ENCODE data around the gene NKD2. TPM values are rescaled to one million over a fixed set of nuclear protein-coding genes. Genes with fewer than 3 reads are reported as not detected.
"Not testable (repeated sequence)": the region's sequence is repeated elsewhere in the genome, so short reads cannot be mapped to it uniquely, and the experiment has no call there.

Gene NKD2
- total and polyA plus RNA-seq, 2 donors: 5.1 to 12.4 TPM

DNA sequence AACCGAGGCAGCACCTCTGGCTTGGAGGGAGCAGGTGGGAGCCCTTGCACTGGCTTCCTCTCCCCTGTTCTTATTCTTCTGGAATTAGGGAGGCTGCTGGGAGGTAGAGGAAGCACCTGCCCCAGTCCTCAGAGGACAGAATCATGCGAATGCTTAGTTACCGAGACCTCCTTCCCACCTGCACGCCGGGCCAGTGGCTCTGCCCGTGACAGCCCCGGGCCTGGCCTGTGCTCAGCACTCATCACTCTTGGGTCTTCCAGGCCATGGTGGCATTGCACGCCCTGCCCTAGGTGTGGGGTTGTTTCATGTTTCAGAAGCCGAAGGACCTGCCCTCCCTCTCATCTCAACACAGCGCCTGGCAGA, 45.3 kb upstream of the NKD2 start:
- H3K4me3 ChIP-seq (ENCODE audit: low read length in 2 of 2): no peak overlapping the region
- peaks cover 0 to 16% of the 10 kb centered on the region in 2 donors for H3K9me3 ChIP-seq (ENCODE audit: control insufficient read depth in 2 of 2, insufficient read depth in 1 of 2, low read length in 1 of 2)
- peaks cover 61 to 81% of the 10 kb centered on the region in 2 donors for H3K4me1 ChIP-seq (ENCODE audit: control insufficient read depth in 2 of 2, insufficient read depth in 2 of 2, low read length in 2 of 2)
- H3K36me3 ChIP-seq (ENCODE audit: control insufficient read depth in 2 of 2, insufficient read depth in 2 of 2, low read length in 1 of 2): no peaks in the 10 kb centered on the region
- no peak for DNase-seq (ENCODE audit: low read depth in 6 of 9, low spot score in 9 of 9)
- WGBS: 32% methylated on average over 10 of the region's 10 CpGs
- peaks cover 0 to 14% of the 10 kb centered on the region in 2 donors for H3K27me3 ChIP-seq (ENCODE audit: control insufficient read depth in 2 of 2, insufficient read depth in 1 of 2, low read length in 1 of 2)
- peak overlapping the region; percentile 73 to 80 for H3K27ac ChIP-seq (ENCODE audit: low read depth in 1 of 2, low read length in 1 of 2)

DNA sequence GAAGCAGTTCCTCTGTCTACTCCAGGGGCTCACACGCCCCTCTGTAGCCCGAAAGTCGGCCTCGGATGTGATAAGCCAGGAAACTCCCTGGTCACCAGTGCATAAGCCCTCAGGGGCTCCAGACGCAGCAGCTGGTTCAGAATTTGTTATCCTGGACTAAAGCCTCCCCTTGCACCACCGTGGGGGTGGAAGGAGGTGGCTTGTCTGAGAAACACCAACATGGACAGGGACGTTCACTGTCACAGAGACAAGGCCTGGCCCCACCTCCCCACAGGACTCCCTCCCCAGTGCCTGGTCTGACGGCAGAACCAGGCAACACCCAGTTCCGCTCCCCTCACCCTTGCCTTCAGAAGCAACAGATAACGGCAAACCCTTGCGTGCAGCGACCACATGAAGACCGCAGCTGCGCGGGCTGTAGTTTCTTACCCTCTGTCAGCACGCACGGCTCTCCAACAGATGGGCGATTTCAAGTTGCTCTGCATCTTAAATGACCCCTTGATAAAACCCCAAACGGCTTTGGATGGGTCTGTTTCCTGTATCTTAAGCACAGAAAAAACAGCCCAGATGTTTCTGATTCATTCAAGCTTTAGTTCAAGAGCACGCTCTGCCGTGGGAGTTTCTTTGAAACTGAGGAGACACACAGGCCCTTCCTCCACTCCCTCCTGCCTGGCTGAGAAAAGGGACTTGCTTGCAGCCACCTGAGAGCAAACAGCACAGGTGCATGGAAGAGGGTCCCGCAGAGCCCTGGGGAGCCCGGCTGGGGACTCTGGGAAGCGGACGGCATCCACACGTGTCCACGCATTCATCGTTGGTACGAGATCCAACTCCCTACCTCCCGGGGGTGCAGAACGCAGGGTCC, 44.7 kb upstream of the NKD2 start:
- Histone ChIP-seq H3K4me1 (ENCODE audit: control insufficient read depth in 2 of 2, insufficient read depth in 2 of 2, low read length in 2 of 2) (peaks cover 66 to 85% of the 10 kb centered on the region in 2 donors), H3K36me3 (ENCODE audit: control insufficient read depth in 2 of 2, insufficient read depth in 2 of 2, low read length in 1 of 2) (no peaks in the 10 kb centered on the region), H3K4me3 (ENCODE audit: low read length in 2 of 2) (peak overlapping the region; percentile 14 to 19), H3K9me3 (ENCODE audit: control insufficient read depth in 2 of 2, insufficient read depth in 1 of 2, low read length in 1 of 2) (peaks cover 0 to 16% of the 10 kb centered on the region in 2 donors), H3K27me3 (ENCODE audit: control insufficient read depth in 2 of 2, insufficient read depth in 1 of 2, low read length in 1 of 2) (peaks cover 0 to 10% of the 10 kb centered on the region in 2 donors), H3K27ac (ENCODE audit: low read depth in 1 of 2, low read length in 1 of 2) (peak overlapping the region; percentile 80 to 85)
- DNase-seq (ENCODE audit: low read depth in 6 of 9, low spot score in 9 of 9): peak; percentile 41 to 89 (median 68)
- WGBS: 23% methylated on average over 31 of the region's 31 CpGs

DNA sequence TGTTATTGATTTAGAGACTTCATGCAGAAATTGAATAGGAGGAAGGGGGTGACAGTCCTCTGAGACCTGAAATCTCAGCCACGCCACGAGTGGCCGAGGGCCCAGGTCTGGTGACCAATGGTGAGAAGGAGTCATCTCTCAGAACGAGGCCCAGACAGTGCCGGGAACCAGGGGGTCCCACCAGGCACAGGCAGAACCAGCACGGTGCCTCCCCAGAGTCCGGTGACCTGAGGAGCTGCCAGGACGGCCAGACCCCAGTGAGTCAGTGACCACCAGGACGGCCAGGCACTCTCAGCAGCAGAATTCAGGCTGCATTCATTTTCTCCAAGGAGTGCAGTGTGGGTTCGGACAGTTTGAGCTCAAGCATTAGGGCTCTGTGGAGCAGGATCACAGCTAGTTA, 43.8 kb upstream of the NKD2 start:
- 87% methylated on average over 10 of the region's 10 CpGs for WGBS
- no peak for DNase-seq (ENCODE audit: low read depth in 6 of 9, low spot score in 9 of 9)
- Histone ChIP-seq H3K4me1 (ENCODE audit: control insufficient read depth in 2 of 2, insufficient read depth in 2 of 2, low read length in 2 of 2) (peaks cover 71 to 93% of the 10 kb centered on the region in 2 donors), H3K27ac (ENCODE audit: low read depth in 1 of 2, low read length in 1 of 2) (peak overlapping the region; percentile 80 to 85), H3K9me3 (ENCODE audit: control insufficient read depth in 2 of 2, insufficient read depth in 1 of 2, low read length in 1 of 2) (peaks cover 0 to 16% of the 10 kb centered on the region in 2 donors), H3K4me3 (ENCODE audit: low read length in 2 of 2) (peak overlapping the region; percentile 14 to 19), H3K27me3 (ENCODE audit: control insufficient read depth in 2 of 2, insufficient read depth in 1 of 2, low read length in 1 of 2) (peaks cover 0 to 10% of the 10 kb centered on the region in 2 donors), H3K36me3 (ENCODE audit: control insufficient read depth in 2 of 2, insufficient read depth in 2 of 2, low read length in 1 of 2) (no peaks in the 10 kb centered on the region)

DNA sequence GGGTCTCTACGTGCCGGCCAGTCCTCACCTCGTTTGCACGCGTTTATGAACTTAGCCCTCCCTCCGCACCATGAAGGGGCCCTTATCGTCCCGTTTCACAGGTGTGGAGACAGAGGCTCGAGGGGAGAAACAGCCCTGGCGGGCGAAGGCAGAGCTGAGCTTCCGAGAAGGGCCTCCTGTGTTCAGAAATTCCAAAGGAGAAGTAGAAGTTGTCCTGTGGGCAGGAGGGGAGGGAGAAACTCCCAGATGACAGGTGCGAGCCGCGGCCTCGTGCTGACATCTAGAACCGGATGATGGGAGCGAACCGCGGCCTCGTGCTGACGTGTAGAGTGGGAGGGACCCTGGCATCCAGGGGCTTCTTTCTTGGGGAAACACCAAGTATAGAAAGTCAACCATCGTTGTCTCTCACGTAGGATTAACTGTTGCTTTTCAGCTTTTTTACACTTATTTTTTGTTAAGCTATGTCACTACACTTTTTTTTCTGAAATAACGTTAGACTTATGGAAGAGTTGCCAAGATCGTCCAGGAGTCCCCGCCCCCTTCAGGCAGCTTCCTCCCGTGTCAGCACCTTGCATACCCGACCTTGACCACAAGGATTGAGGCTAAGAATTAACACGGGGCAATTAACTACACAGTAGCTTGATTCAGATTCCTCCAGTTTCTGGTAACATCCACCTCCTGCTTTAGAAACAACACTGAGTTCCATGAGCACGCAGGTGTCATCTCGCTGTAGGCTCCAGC, 42.8 kb upstream of the NKD2 start:
- H3K27me3 ChIP-seq (ENCODE audit: control insufficient read depth in 2 of 2, insufficient read depth in 1 of 2, low read length in 1 of 2): peaks cover 0 to 9% of the 10 kb centered on the region in 2 donors
- H3K36me3 ChIP-seq (ENCODE audit: control insufficient read depth in 2 of 2, insufficient read depth in 2 of 2, low read length in 1 of 2): no peaks in the 10 kb centered on the region
- no peak overlapping the region for H3K27ac ChIP-seq (ENCODE audit: low read depth in 1 of 2, low read length in 1 of 2)
- H3K9me3 ChIP-seq (ENCODE audit: control insufficient read depth in 2 of 2, insufficient read depth in 1 of 2, low read length in 1 of 2): peaks cover 0 to 16% of the 10 kb centered on the region in 2 donors
- DNase-seq (ENCODE audit: low read depth in 6 of 9, low spot score in 9 of 9): no peak
- 79% methylated on average over 32 of the region's 32 CpGs for WGBS
- H3K4me1 ChIP-seq (ENCODE audit: control insufficient read depth in 2 of 2, insufficient read depth in 2 of 2, low read length in 2 of 2): peaks cover 64 to 87% of the 10 kb centered on the region in 2 donors
- no peak overlapping the region for H3K4me3 ChIP-seq (ENCODE audit: low read length in 2 of 2)

DNA sequence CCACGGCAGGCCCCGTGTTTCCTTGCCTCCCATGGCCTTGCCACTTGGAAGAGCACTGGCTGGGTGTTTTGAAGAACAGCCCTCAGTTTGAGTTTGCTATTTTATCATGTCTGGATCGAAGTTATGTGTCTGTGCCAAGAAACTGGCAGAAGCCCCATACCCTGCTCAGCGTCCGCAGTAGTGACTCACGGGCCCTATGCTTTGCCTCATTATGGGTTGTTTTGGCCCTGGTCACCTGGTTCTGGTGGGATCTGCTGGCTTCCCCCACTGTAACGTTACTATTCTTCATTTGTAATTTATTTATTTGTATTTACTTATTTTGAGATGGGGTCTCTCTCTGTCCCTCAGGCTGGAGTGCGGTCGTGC, 42.3 kb upstream of the NKD2 start:
- 91% methylated on average over 9 of the region's 9 CpGs for WGBS
- Histone ChIP-seq H3K27me3 (ENCODE audit: control insufficient read depth in 2 of 2, insufficient read depth in 1 of 2, low read length in 1 of 2) (peaks cover 0 to 5% of the 10 kb centered on the region in 2 donors), H3K4me3 (ENCODE audit: low read length in 2 of 2) (no peak overlapping the region)

DNA sequence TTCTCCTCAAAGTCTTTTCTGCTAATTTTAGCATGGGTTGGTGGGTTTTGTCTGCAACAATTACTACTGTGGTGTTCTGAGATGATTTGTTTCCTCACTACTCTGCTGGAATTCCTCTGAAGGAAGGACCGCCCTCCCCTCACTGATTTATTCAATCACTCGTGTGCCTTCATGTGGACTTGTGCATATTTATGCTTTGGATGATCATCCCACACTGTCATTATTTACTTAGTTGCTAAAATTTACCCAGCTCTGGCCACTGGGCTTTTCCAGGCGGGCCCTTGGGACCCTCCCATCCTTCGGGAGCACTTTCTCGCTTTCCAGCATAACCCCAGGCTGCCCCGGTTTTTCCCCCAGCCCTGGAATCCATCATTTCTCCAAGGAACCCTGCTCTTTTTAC, 41.7 kb upstream of the NKD2 start:
- peaks cover 56 to 77% of the 10 kb centered on the region in 2 donors for H3K4me1 ChIP-seq (ENCODE audit: control insufficient read depth in 2 of 2, insufficient read depth in 2 of 2, low read length in 2 of 2)
- H3K4me3 ChIP-seq (ENCODE audit: low read length in 2 of 2): no peak overlapping the region
- H3K27me3 ChIP-seq (ENCODE audit: control insufficient read depth in 2 of 2, insufficient read depth in 1 of 2, low read length in 1 of 2): peaks cover 0 to 5% of the 10 kb centered on the region in 2 donors
- DNase-seq (ENCODE audit: low read depth in 6 of 9, low spot score in 9 of 9): no peak
- no peaks in the 10 kb centered on the region for H3K36me3 ChIP-seq (ENCODE audit: control insufficient read depth in 2 of 2, insufficient read depth in 2 of 2, low read length in 1 of 2)
- no peak overlapping the region for H3K27ac ChIP-seq (ENCODE audit: low read depth in 1 of 2, low read length in 1 of 2)
- peaks cover 0 to 16% of the 10 kb centered on the region in 2 donors for H3K9me3 ChIP-seq (ENCODE audit: control insufficient read depth in 2 of 2, insufficient read depth in 1 of 2, low read length in 1 of 2)
- WGBS: 86% methylated on average over 6 of the region's 6 CpGs

More for the DNA sequence above, 42.3 kb upstream of the NKD2 start:
- Histone ChIP-seq H3K4me1 (ENCODE audit: control insufficient read depth in 2 of 2, insufficient read depth in 2 of 2, low read length in 2 of 2) (peaks cover 59 to 82% of the 10 kb centered on the region in 2 donors), H3K9me3 (ENCODE audit: control insufficient read depth in 2 of 2, insufficient read depth in 1 of 2, low read length in 1 of 2) (peaks cover 0 to 16% of the 10 kb centered on the region in 2 donors), H3K36me3 (ENCODE audit: control insufficient read depth in 2 of 2, insufficient read depth in 2 of 2, low read length in 1 of 2) (no peaks in the 10 kb centered on the region), H3K27ac (ENCODE audit: low read depth in 1 of 2, low read length in 1 of 2) (no peak overlapping the region)
- no peak for DNase-seq (ENCODE audit: low read depth in 6 of 9, low spot score in 9 of 9)

DNA sequence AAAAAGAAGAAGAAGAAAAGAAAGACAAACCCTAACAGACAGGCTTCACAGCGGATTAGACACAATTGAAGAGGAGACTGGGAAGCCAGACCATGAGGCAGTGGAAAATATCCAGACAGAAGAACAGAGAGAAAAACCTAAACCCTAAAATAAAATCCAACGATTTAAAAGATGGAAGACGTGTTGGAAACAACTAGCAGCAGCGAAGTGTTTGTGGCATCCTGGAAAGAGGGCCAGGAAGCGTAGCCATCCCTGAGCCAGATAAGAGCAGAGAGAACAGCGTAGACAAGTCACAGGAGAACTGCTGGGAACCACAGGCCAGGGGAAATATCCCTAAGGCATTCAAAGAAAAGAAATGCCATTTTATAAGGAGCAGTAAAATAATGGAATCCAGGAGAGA, 39.7 kb upstream of the NKD2 start:
- Histone ChIP-seq H3K4me1 (ENCODE audit: control insufficient read depth in 2 of 2, insufficient read depth in 2 of 2, low read length in 2 of 2) (peaks cover 46 to 58% of the 10 kb centered on the region in 2 donors), H3K36me3 (ENCODE audit: control insufficient read depth in 2 of 2, insufficient read depth in 2 of 2, low read length in 1 of 2) (no peaks in the 10 kb centered on the region), H3K9me3 (ENCODE audit: control insufficient read depth in 2 of 2, insufficient read depth in 1 of 2, low read length in 1 of 2) (peaks cover 0 to 16% of the 10 kb centered on the region in 2 donors), H3K27me3 (ENCODE audit: control insufficient read depth in 2 of 2, insufficient read depth in 1 of 2, low read length in 1 of 2) (peaks cover 0 to 5% of the 10 kb centered on the region in 2 donors), H3K27ac (ENCODE audit: low read depth in 1 of 2, low read length in 1 of 2) (no peak overlapping the region), H3K4me3 (ENCODE audit: low read length in 2 of 2) (no peak overlapping the region)
- no peak for DNase-seq (ENCODE audit: low read depth in 6 of 9, low spot score in 9 of 9)
- 79% methylated on average over 6 of the region's 6 CpGs for WGBS

DNA sequence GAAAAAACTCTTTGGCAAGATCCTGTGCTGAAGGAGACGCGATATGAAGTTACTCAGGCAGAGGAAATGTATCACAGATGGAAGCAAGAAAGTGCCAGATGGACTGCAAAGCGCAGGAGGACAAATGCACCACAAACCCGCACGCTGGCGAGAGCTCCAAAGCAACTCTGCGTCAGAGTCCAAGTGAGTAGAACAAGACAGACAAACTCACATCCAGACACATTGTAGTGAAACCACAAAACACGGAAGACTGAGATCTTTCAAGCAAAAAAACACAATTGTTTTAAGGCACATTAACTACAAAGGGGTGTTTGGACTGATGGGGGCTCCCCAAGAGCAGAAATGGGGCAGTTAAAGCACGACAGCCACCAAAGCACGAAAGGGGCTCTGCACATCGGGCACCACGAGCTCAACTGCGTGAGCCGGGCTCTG, 39.2 kb upstream of the NKD2 start:
- H3K27me3 ChIP-seq (ENCODE audit: control insufficient read depth in 2 of 2, insufficient read depth in 1 of 2, low read length in 1 of 2): peaks cover 0 to 5% of the 10 kb centered on the region in 2 donors
- H3K9me3 ChIP-seq (ENCODE audit: control insufficient read depth in 2 of 2, insufficient read depth in 1 of 2, low read length in 1 of 2): peaks cover 0 to 16% of the 10 kb centered on the region in 2 donors
- H3K27ac ChIP-seq (ENCODE audit: low read depth in 1 of 2, low read length in 1 of 2): peak overlapping the region in 1 of 2 donors; percentile 32
- DNase-seq (ENCODE audit: low read depth in 6 of 9, low spot score in 9 of 9): peak in 2 of 9 donors; percentile 48 to 59
- no peaks in the 10 kb centered on the region for H3K36me3 ChIP-seq (ENCODE audit: control insufficient read depth in 2 of 2, insufficient read depth in 2 of 2, low read length in 1 of 2)
- H3K4me3 ChIP-seq (ENCODE audit: low read length in 2 of 2): no peak overlapping the region
- WGBS: 28% methylated on average over 14 of the region's 14 CpGs
- peaks cover 42 to 53% of the 10 kb centered on the region in 2 donors for H3K4me1 ChIP-seq (ENCODE audit: control insufficient read depth in 2 of 2, insufficient read depth in 2 of 2, low read length in 2 of 2)

DNA sequence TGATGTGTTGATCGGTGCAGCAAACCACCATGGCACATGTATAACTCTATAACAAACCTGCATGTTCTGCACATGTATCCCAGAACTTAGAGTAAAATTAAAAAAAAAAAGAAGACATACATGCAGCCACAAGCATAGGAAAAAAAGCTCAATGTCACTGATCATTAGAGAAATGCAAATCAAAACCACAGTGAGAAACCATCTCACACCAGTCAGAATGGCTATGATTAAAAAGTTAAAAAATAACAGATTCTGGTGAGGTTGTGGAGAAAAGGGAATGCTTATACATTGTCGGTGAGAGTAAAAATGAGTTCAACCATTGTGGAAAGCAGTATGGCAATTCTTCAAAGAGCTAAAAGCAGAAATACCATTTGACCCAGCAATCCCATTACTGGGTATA, 36.0 kb upstream of the NKD2 start:
- H3K4me1 ChIP-seq (ENCODE audit: control insufficient read depth in 2 of 2, insufficient read depth in 2 of 2, low read length in 2 of 2): peaks cover 16 to 22% of the 10 kb centered on the region in 2 donors
- not testable (repeated sequence) for H3K9me3 ChIP-seq (ENCODE audit: control insufficient read depth in 2 of 2, insufficient read depth in 1 of 2, low read length in 1 of 2); DNase-seq (ENCODE audit: low read depth in 6 of 9, low spot score in 9 of 9); H3K36me3 ChIP-seq (ENCODE audit: control insufficient read depth in 2 of 2, insufficient read depth in 2 of 2, low read length in 1 of 2); H3K4me3 ChIP-seq (ENCODE audit: low read length in 2 of 2); H3K27ac ChIP-seq (ENCODE audit: low read depth in 1 of 2, low read length in 1 of 2); H3K27me3 ChIP-seq (ENCODE audit: control insufficient read depth in 2 of 2, insufficient read depth in 1 of 2, low read length in 1 of 2)
- 98% methylated on average over 2 of the region's 2 CpGs for WGBS
